HG02973 (cell line): Measurements from ENCODE around the gene OSM.

Experiments
- ATAC-seq: cut with Tn5 transposase; IDR thresholded peaks from one replicate; pipeline ENCODE4 v1.9.1; 2021; ENCODE audit warnings: moderate library complexity; ENCODE audit not compliant: unreplicated experiment

Gene OSM

GRCh38 chr22:30297991-30298701 lies 31.5 kb upstream of the OSM start:
- ATAC-seq = no peak

- ATAC-seq = no peak
Observed at GRCh38 chr22:30297276-30297990, 30.8 kb upstream of the OSM start.

GRCh38 chr22:30296833-30297232 lies 30.2 kb upstream of the OSM start:
- ATAC-seq = no peak

GRCh38 chr22:30296324-30296723 lies 29.7 kb upstream of the OSM start:
- no peak for ATAC-seq

GRCh38 chr22:30295576-30295975 lies 28.9 kb upstream of the OSM start:
- no peak for ATAC-seq

GRCh38 chr22:30294830-30295229 lies 28.2 kb upstream of the OSM start:
- no peak for ATAC-seq

- no peak for ATAC-seq
Observed at GRCh38 chr22:30294066-30294465, 27.4 kb upstream of the OSM start.

GRCh38 chr22:30293026-30293425 lies 26.4 kb upstream of the OSM start:
- no peak for ATAC-seq

- no peak for ATAC-seq
Observed at GRCh38 chr22:30292069-30292970, 25.7 kb upstream of the OSM start.

GRCh38 chr22:30291058-30291892 lies 24.6 kb upstream of the OSM start:
- no peak for ATAC-seq

- no peak for ATAC-seq
Observed at GRCh38 chr22:30290342-30291057, 23.8 kb upstream of the OSM start.

GRCh38 chr22:30289980-30290313 lies 23.3 kb upstream of the OSM start:
- ATAC-seq = peak; percentile 5

GRCh38 chr22:30289141-30289979 lies 22.7 kb upstream of the OSM start, which contains the start of gene CASTOR1:
TSS of gene CASTOR1 (minus strand) at chr22:30289505. CDS start at chr22:30289497, 8 bp downstream.
- ATAC-seq = peak; percentile 53

GRCh38 chr22:30288419-30289140 lies 21.9 kb upstream of the OSM start:
- ATAC-seq = no peak

GRCh38 chr22:30287648-30288418 lies 21.2 kb upstream of the OSM start:
- ATAC-seq = no peak

- no peak for ATAC-seq
Observed at GRCh38 chr22:30286813-30287647, 20.4 kb upstream of the OSM start.

GRCh38 chr22:30286331-30286730 lies 19.7 kb upstream of the OSM start:
- no peak for ATAC-seq
